Stimulated activated CD8-positive, alpha-beta memory T cell treated with anti-CD3 and anti-CD28 coated beads, Interleukin-2, amount 100 ng/mL, for 1 hour (primary cell): ENCODE data around the gene ITM2C.

ENCODE experiments used
- DNase-seq, 2 donors: peaks; one replicate each; pipeline ENCODE4 v3.0.0-alpha.2; 2020; ENCODE audit warnings: low read depth in 2 of 2

Gene ITM2C

GRCh38 chr2:230850358-230850658 lies 14.4 kb upstream of the ITM2C start:
- no peak for DNase-seq

- DNase-seq = no peak
Measured at GRCh38 chr2:230852113-230852512, 12.6 kb upstream of the ITM2C start.

GRCh38 chr2:230861552-230862255 lies 3.0 kb upstream of the ITM2C start:
- no peak for DNase-seq

- no peak for DNase-seq
Measured at GRCh38 chr2:230862292-230862691, 2.5 kb upstream of the ITM2C start.

- no peak for DNase-seq
Measured at GRCh38 chr2:230863031-230863430, 1.7 kb upstream of the ITM2C start.

- DNase-seq = no peak
Measured at GRCh38 chr2:230863442-230864121, 1.2 kb upstream of the ITM2C start.

GRCh38 chr2:230864122-230864604 lies 579 bp upstream of the ITM2C start:
- DNase-seq = no peak

GRCh38 chr2:230865307-230865765 lies 594 bp downstream of the ITM2C start:
- DNase-seq = no peak

GRCh38 chr2:230865766-230866755 lies 1.3 kb downstream of the ITM2C start:
- DNase-seq = no peak

GRCh38 chr2:230866756-230867523 lies 2.2 kb downstream of the ITM2C start:
- peak; percentile 43 to 44 for DNase-seq

GRCh38 chr2:230868161-230868946 lies 3.6 kb downstream of the ITM2C start:
- no peak for DNase-seq

- DNase-seq = no peak
Measured at GRCh38 chr2:230868947-230869913, 4.5 kb downstream of the ITM2C start.

- no peak for DNase-seq
Measured at GRCh38 chr2:230869914-230870543, 5.3 kb downstream of the ITM2C start.

GRCh38 chr2:230870544-230871360 lies 6.0 kb downstream of the ITM2C start:
- no peak for DNase-seq

GRCh38 chr2:230871361-230872150 lies 6.8 kb downstream of the ITM2C start:
- DNase-seq = no peak

- no peak for DNase-seq
Measured at GRCh38 chr2:230872151-230872967, 7.6 kb downstream of the ITM2C start.
